Right renal pelvis (tissue), 4 donors: ENCODE measurements around the gene BTBD7. TPM values are rescaled to one million over a fixed set of nuclear protein-coding genes. Genes with fewer than 3 reads are reported as not detected.

Experiments
- DNase-seq, 4 donors: peaks; one replicate each; pipeline ENCODE4 v3.0.0-alpha.2; 2013; ENCODE audit warnings: low read depth in 4 of 4, low spot score in 3 of 4, missing footprints in 1 of 4
- polyA plus RNA-seq, 4 donors: library from polyadenylated mRNA; unstranded; fragments of 120-200 nt; gene quantifications; one replicate each; pipeline ENCODE4 v1.2.1, GENCODE V29; 2013; ENCODE audit not compliant: insufficient read length in 4 of 4

BTBD7 gene
- polyA plus RNA-seq, 4 donors = 43.3 to 56.3 (median 53.2) TPM

DNA sequence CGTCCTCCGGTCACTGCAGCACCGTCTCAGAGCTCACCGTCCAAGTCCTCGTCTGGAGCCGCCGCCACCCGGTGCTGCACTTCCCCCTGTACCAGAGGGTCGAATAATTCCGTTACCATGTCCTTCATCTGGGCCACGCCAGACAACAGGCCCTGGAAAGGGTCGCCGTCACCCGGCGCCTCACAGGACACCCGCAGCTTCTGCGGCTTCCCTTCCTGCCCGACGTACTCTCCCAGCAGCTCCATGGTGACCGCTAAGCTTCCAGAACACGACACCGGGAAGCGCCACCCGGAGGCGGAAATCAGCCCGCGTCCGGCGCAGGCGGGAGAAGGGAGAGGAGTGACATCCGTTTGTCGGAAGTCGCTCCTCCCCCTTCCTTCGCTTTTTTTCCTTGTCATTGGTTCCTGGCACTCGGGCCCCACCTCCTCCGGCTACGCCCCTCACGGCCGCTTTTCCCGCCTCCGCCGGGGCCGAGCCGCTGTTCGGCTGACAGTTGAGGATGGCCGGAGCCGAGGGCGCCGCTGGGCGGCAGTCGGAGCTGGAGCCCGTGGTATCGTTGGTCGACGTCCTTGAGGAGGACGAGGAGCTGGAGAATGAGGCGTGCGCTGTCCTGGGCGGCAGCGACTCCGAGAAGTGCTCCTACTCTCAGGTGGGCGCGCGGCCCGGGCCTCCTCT, 125.9 kb downstream of the BTBD7 start, which contains the start of the genes GON7 and UBR7:
GON7 (minus strand) TSS at position 273 of the 675 bp plus-strand sequence; CDS start at position 245, 28 bp downstream.
UBR7 (plus strand) TSS at position 464 of the 675 bp plus-strand sequence; CDS start at position 500, 36 bp downstream.
- DNase-seq = peak; percentile 91 to 95 (median 93)

GRCh38 chr14:93201155-93201704, 131.6 kb downstream of the BTBD7 start:
- DNase-seq = no peak

DNA sequence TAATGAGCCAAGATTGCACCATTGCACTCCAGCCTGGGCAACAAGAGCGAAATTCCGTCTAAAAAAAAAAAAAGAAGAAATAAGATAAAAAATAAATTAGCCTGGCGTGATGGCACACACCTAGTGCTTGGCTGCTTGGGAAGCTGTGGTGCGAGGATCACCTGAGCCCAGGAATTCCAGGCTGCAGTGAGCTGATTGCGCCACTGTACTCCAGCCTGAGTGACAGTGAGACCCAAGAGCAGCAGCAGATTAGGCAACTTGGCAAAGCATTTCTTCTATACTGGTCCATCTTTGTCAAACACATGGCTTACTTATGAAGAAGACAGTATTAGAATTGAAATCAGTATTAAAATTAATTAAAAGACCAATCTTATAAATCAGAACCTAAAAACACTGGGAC, 132.3 kb downstream of the BTBD7 start:
- DNase-seq = no peak

DNA sequence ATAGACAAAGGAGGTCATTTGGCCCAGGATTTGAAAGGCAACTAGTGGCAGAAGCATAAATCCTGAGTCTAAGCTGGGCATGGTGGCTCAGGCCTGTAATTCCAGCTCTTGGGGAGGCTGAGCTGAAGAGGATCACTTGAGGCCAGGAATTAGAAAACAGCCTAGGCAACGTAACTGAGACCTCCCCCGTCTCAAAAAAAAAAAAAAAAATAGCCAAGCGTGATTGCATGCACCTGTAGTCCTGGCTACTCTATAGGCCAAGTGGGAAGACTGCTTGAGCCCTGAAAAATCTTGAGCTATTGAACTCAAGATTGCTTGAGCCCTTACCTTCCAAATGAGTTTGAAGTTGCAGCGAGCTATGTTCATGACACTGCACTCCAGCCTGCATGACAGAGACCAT, 133.8 kb downstream of the BTBD7 start:
- no peak for DNase-seq

GRCh38 chr14:93195316-93195999, 137.4 kb downstream of the BTBD7 start:
- no peak for DNase-seq

Other genes with a start within 250 kb of the BTBD7 start
- gene ITPK1, start 217.1 kb downstream of the BTBD7 start, polyA plus RNA-seq = 10 to 100 TPM; 30.4 to 34.3 (median 31.7) TPM
- gene MOAP1, start 148.1 kb downstream of the BTBD7 start, polyA plus RNA-seq = 10 to 100 TPM; 42.6 to 48.2 (median 45.5) TPM
- 10 to 100 TPM; 39.3 to 46.6 (median 40.9) TPM for gene LYSET, start 147.7 kb downstream of the BTBD7 start, polyA plus RNA-seq
- gene GON7, start 126.0 kb downstream of the BTBD7 start, polyA plus RNA-seq = 10 to 100 TPM; 20.6 to 23.7 (median 22.7) TPM
- gene UBR7, start 125.8 kb downstream of the BTBD7 start, polyA plus RNA-seq = 10 to 100 TPM; 35.6 to 39.9 (median 38.9) TPM
- under 1 TPM in 3 of 4 donors, not detected in 1; 0.45 to 0.66 (median 0.47) TPM for gene COX8C, start 14.1 kb upstream of the BTBD7 start, polyA plus RNA-seq
- gene UNC79, start 97.9 kb upstream of the BTBD7 start, polyA plus RNA-seq = under 1 TPM; 0.84 to 0.99 (median 0.87) TPM